MCF 10A (cell line): Measurements from ENCODE around the gene UTP4. TPM values are rescaled to one million over a fixed set of nuclear protein-coding genes. Genes with fewer than 3 reads are reported as not detected.
A peak's percentile ranks its signal among the peaks of the same experiment; 100 is the strongest.

Source experiments
- BruUV-seq: library from RNA; stranded (reverse); fragments of 400-500 nt; replicated peaks from 2 replicates; lab custom pipeline; 2021; lab: Mats Ljungman, UMichigan
- CTCF ChIA-PET: fragments of 300-600 bp; sonication (Branson Sonifier 250); formaldehyde crosslinking; extraction: SDS; loops from one replicate; lab custom pipeline; 2021; ENCODE audit warnings: antibody characterized with exemption, inconsistent platforms; lab: Yijun Ruan, JAX
- POLR2A ChIA-PET: fragments of 300-600, 350-650 bp; sonication (Branson Sonifier 250); formaldehyde crosslinking; extraction: SDS; loops from one replicate; lab custom pipeline; 2020; ENCODE audit warnings: antibody characterized with exemption, inconsistent platforms; lab: Yijun Ruan, JAX
- DNase-seq: peaks from one replicate; pipeline ENCODE4 v3.0.0-alpha.2; 2018; ENCODE audit not compliant: unreplicated experiment
- H3K27ac Mint-ChIP-seq: one replicate; pipeline ENCODE4 v1.8.0; 2022; ENCODE audit warnings: mild to moderate bottlenecking, low read depth, mixed read lengths; ENCODE audit not compliant: unreplicated experiment
- H3K27me3 Mint-ChIP-seq: one replicate; pipeline ENCODE4 v1.8.0; 2022; ENCODE audit warnings: mixed read lengths; ENCODE audit not compliant: insufficient read depth, unreplicated experiment
- H3K36me3 Mint-ChIP-seq: one replicate; pipeline ENCODE4 v1.8.0; 2022; ENCODE audit warnings: mild to moderate bottlenecking, moderate library complexity, mixed read lengths; ENCODE audit not compliant: insufficient read depth, unreplicated experiment
- H3K4me1 Mint-ChIP-seq: one replicate; pipeline ENCODE4 v1.8.0; 2022; ENCODE audit warnings: mixed read lengths; ENCODE audit not compliant: insufficient read depth, unreplicated experiment
- H3K4me3 Mint-ChIP-seq: one replicate; pipeline ENCODE4 v1.8.0; 2022; ENCODE audit warnings: mild to moderate bottlenecking, moderate library complexity, mixed read lengths; ENCODE audit not compliant: unreplicated experiment
- H3K9me3 Mint-ChIP-seq: one replicate; pipeline ENCODE4 v1.8.0; 2022; ENCODE audit warnings: mixed read lengths; ENCODE audit not compliant: unreplicated experiment
- CTCF ChIP-seq: fragments of 200-600 bp; IDR thresholded peaks from one replicate; pipeline ENCODE4 v1.8.0; 2022; ENCODE audit warnings: antibody characterized with exemption, mild to moderate bottlenecking; ENCODE audit not compliant: unreplicated experiment
- intact Hi-C: fragments of 100-400 bp; cut with micrococcal nuclease; formaldehyde crosslinking; loops from 2 replicates; pipeline ENCODE4 v1.14.1; 2022
- total RNA-seq: library from RNA; stranded (reverse); gene quantifications from 2 replicates; pipeline ENCODE4 v1.2.3, GENCODE V29; 2022

The UTP4 gene
- total RNA-seq, 1 experiment from 2014 or later: 97.1 TPM

DNA sequence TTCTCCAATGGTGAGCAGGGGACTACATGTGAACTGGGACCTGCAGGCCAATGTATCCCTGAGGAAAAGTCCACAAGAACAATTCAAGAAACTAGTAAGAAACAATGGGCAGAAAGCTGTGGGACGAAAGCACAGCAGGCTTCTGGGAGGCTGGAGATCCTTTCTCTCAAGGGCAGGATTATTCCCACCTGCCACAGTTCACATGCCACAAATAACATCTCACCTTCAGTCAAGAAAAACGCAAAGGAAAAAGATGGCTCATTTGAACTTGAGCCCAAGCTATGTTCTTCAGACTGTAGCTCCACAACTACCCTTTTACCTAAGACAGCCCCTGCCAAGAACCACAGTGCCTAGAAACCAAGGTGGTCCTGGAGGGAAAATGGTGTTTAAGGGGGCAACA, 14.0 kb upstream of the UTP4 start:
- H3K36me3 Mint-ChIP-seq: peaks cover 48% of the 10 kb centered on the region
- CTCF ChIA-PET: interaction anchor here (0.6 to 7.7 kb wide), 2 partner anchors 216 to 273 kb away, joined by 4 to 110 read pairs; partner anchors contain the start of gene TANGO6
- TF ChIP-seq CTCF: no peak
- H3K9me3 Mint-ChIP-seq: no peaks in the 10 kb centered on the region
- no peak overlapping the region for H3K4me3 Mint-ChIP-seq
- no peaks in the 10 kb centered on the region for H3K4me1 Mint-ChIP-seq
- intact Hi-C loops: no loop called here
- H3K27ac Mint-ChIP-seq: no peak overlapping the region
- no peaks in the 10 kb centered on the region for H3K27me3 Mint-ChIP-seq
- TSS peak; percentile 19 for BruUV-seq
- no peak for DNase-seq
- POLR2A ChIA-PET: interaction anchor here (0.6 to 1.0 kb wide), 2 partner anchors 15 to 182 kb away, joined by 3 read pairs; no protein-coding TSS in a partner anchor

- no peak for TF ChIP-seq CTCF
- ChIA-PET POLR2A (interaction anchor here (0.6 to 1.1 kb wide), 3 partner anchors 12 to 182 kb away, joined by 3 read pairs; no protein-coding TSS in a partner anchor), CTCF (interaction anchor here (0.9 to 7.7 kb wide), 2 partner anchors 217 to 273 kb away, joined by 4 to 110 read pairs; partner anchors contain the start of gene TANGO6)
- intact Hi-C loops: no loop called here
- H3K27me3 Mint-ChIP-seq: no peaks in the 10 kb centered on the region
- H3K36me3 Mint-ChIP-seq: peaks cover 48% of the 10 kb centered on the region
- no peaks in the 10 kb centered on the region for H3K9me3 Mint-ChIP-seq
- DNase-seq: no peak
- H3K27ac Mint-ChIP-seq: no peak overlapping the region
- no peaks in the 10 kb centered on the region for H3K4me1 Mint-ChIP-seq
- BruUV-seq: no TSS peak
- H3K4me3 Mint-ChIP-seq: no peak overlapping the region
These were observed 13.5 kb upstream of the UTP4 start for GRCh38 chr16:69118994-69119393.

GRCh38 chr16:69119536-69119935, 12.9 kb upstream of the UTP4 start:
- Mint-ChIP-seq H3K36me3 (peaks cover 48% of the 10 kb centered on the region), H3K27me3 (no peaks in the 10 kb centered on the region), H3K4me3 (no peak overlapping the region), H3K27ac (no peak overlapping the region), H3K9me3 (no peaks in the 10 kb centered on the region), H3K4me1 (no peaks in the 10 kb centered on the region)
- no TSS peak for BruUV-seq
- no peak for TF ChIP-seq CTCF
- no peak for DNase-seq
- POLR2A ChIA-PET: interaction anchor here (1.1 kb wide), 1 partner anchor 12 kb away, joined by 3 read pairs; no protein-coding TSS in a partner anchor
- intact Hi-C loops: no loop called here
- CTCF ChIA-PET: interaction anchor here (0.9 to 7.7 kb wide), 3 partner anchors 7 to 274 kb away, joined by 4 to 110 read pairs (median 63); partner anchors contain the start of gene TANGO6

DNA sequence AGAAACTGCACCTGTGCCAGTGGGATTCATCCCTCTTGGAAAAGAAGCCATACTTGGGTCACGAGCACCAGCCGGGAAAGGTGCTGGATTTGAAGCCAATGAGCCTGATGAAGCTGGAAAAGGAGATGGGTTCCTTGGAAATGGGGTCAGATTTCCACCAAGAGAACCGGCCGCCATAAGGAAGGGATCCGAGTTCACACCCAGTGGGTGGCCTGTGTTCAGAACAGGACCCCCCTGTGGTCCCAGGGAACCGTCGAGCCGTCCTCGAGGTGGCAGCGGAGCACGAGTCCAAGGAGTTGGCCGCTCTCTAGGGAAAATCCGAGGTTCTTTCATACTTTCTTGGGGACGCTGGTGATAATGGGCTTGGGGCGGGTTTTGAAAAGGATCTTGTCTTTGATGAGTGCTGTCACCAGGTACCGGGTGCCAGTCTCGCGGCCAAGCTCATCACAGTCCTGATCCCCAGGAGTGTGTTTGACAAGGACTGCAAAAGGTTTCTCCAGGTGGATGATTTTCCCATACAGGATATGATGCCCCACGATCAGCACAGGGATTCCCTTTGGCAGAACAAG, 12.3 kb upstream of the UTP4 start:
- TF ChIP-seq CTCF: no peak
- no peaks in the 10 kb centered on the region for H3K4me1 Mint-ChIP-seq
- no peaks in the 10 kb centered on the region for H3K27me3 Mint-ChIP-seq
- ChIA-PET POLR2A (interaction anchor here (0.6 to 1.5 kb wide), 6 partner anchors 10 to 268 kb away, joined by 3 to 5 read pairs (median 3); partner anchors contain the start of genes CHTF8 and UTP4), CTCF (interaction anchor here (1.6 to 7.7 kb wide), 4 partner anchors 7 to 592 kb away, joined by 4 to 110 read pairs (median 80); partner anchors contain the start of gene TANGO6)
- no peak for DNase-seq
- intact Hi-C loops: loop anchor here (5.0 kb wide), 1 partner anchor 273 kb away; no protein-coding TSS in a partner anchor
- no peaks in the 10 kb centered on the region for H3K9me3 Mint-ChIP-seq
- TSS peak; percentile 18 for BruUV-seq
- H3K4me3 Mint-ChIP-seq: no peak overlapping the region
- H3K36me3 Mint-ChIP-seq: peaks cover 48% of the 10 kb centered on the region
- H3K27ac Mint-ChIP-seq: no peak overlapping the region
